Chondrocyte (in vitro differentiated cells): ENCODE results near the gene COPG2. TPM values are rescaled to one million over a fixed set of nuclear protein-coding genes. Genes with fewer than 3 reads are reported as not detected.
"Not testable (repeated sequence)": the region's sequence is repeated elsewhere in the genome, so short reads cannot be mapped to it uniquely, and the experiment has no call there.

Experiments
- DNase-seq: peaks from one replicate; pipeline ENCODE4 v3.0.0; 2021; ENCODE audit warnings: mixed read lengths, low spot score
- H3K27ac Mint-ChIP-seq: one replicate; pipeline ENCODE4 v1.8.0; 2021; ENCODE audit warnings: mild to moderate bottlenecking, moderate library complexity, mixed read lengths; ENCODE audit not compliant: unreplicated experiment
- H3K27me3 Mint-ChIP-seq: 2 replicates; pipeline ENCODE4 v1.8.0; 2021; ENCODE audit warnings: low read depth, mixed read lengths
- H3K36me3 Mint-ChIP-seq: 2 replicates; pipeline ENCODE4 v1.8.0; 2021; ENCODE audit warnings: low read depth, mixed read lengths
- H3K4me1 Mint-ChIP-seq: 2 replicates; pipeline ENCODE4 v1.8.0; 2021; ENCODE audit warnings: low read depth, mild to moderate bottlenecking, mixed read lengths
- H3K4me3 Mint-ChIP-seq: one replicate; pipeline ENCODE4 v1.8.0; 2021; ENCODE audit warnings: mild to moderate bottlenecking, moderate library complexity, mixed read lengths; ENCODE audit not compliant: unreplicated experiment
- H3K9me3 Mint-ChIP-seq: 2 replicates; pipeline ENCODE4 v1.8.0; 2021; ENCODE audit warnings: low read depth, mixed read lengths
- CTCF ChIP-seq: fragments of 200-600 bp; sonication (generic); IDR thresholded peaks from 2 replicates; pipeline ENCODE4 v1.5.0; 2021; ENCODE audit warnings: antibody characterized with exemption, mild to moderate bottlenecking, moderate library complexity
- total RNA-seq: library from RNA; stranded (reverse); gene quantifications from 3 replicates; pipeline ENCODE4 v1.2.1, GENCODE V29; 2021

Gene COPG2
- total RNA-seq, 1 donor from 2014 or later = 24.1 TPM

DNA sequence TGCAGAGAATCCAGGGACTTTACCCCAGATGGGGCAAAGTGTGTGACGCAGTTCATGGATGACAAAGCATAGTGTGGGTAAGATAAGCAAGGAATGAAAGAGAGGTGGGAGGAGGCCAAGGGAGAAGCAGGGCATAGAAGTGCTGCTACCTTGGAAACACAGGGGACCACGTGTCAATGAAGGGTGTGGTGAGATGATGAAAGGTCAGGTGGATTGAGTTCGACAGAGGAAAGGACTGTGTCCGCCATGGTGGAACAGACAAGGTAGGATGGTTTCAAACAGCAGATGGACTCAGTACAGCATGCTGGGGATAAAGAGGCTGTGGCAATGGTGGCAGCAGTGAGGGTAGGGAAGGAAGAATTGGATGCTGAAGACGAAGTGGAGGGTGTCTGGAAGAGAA is 143.9 kb downstream of the COPG2 start:
- Mint-ChIP-seq H3K4me3 (no peak overlapping the region), H3K27me3 (no peaks in the 10 kb centered on the region), H3K36me3 (peaks cover 10% of the 10 kb centered on the region), H3K9me3 (no peaks in the 10 kb centered on the region), H3K27ac (no peak overlapping the region), H3K4me1 (no peaks in the 10 kb centered on the region)
- no peak for TF ChIP-seq CTCF
- DNase-seq = no peak

DNA sequence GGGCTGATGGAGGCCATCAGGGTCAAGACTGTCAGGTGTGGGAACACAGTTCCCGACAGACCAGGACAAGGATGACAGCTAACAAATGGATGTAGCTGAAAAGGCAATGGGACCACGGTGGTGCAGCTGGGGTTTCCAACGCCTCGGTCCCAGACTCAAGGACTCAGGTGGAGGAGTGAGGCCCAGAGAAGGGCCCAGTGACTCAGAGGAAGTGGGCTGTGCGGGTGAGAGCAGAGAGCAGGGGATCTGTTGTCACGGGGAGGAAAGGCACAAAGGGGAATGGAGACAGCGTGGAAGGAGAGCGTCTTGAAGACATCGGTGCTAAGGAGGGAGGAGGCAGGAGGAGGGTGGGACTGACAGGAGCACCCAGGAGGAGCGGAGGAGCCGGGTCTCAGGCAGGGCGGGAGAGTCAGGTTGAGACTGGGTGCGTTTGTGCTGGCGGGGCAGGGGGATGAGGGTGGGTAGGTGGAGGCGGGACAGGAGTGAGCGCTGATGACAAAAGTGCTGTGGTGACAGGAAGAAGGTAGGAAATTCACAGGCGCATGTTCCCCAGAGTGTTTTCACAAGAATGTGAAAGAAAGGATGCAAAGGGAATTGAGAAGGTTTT is 144.9 kb downstream of the COPG2 start:
- not testable (repeated sequence) for H3K9me3 Mint-ChIP-seq, H3K27me3 Mint-ChIP-seq, H3K4me1 Mint-ChIP-seq, DNase-seq, H3K27ac Mint-ChIP-seq, H3K36me3 Mint-ChIP-seq, H3K4me3 Mint-ChIP-seq

DNA sequence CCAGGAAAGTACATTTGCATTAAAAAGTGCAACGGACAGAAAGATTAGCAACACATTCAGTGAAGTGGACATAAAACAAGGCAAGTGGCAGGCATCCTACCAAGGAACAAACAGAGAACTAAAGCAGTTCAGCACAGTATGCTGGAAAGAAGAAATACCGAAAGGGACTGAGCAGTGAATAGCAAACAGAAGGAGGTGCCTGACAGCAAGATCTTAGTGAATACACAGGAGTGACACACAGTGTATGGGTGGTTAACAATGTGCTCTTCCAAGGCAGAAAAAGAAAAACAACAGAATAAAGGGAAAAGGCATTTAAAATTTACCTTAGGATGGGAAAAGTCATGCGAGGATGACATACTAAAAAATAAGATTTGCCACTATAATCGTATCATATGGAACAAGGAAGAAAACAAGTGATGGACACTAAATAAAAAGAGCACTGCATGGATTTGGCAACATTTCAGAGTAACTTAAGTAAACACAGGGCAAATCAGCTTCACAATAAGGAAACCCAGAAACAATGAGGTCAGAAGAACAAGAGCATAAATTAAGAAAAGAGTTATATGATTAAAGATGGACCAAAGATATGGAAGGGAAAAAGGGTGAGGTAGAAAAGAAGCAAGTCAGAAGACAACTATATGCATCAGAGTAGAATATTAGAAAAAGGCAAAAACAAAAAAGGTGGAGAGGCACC is 147.1 kb downstream of the COPG2 start:
- H3K36me3 Mint-ChIP-seq = no peaks in the 10 kb centered on the region
- no peaks in the 10 kb centered on the region for H3K4me1 Mint-ChIP-seq
- no peak overlapping the region for H3K27ac Mint-ChIP-seq
- DNase-seq = no peak
- no peaks in the 10 kb centered on the region for H3K9me3 Mint-ChIP-seq
- H3K4me3 Mint-ChIP-seq = no peak overlapping the region
- TF ChIP-seq CTCF = no peak
- no peaks in the 10 kb centered on the region for H3K27me3 Mint-ChIP-seq

GRCh38 chr7:130515315-130516040 is 153.1 kb downstream of the COPG2 start:
- no peaks in the 10 kb centered on the region for H3K27me3 Mint-ChIP-seq
- H3K27ac Mint-ChIP-seq = no peak overlapping the region
- TF ChIP-seq CTCF = no peak
- DNase-seq = no peak
- H3K36me3 Mint-ChIP-seq = no peaks in the 10 kb centered on the region
- no peaks in the 10 kb centered on the region for H3K9me3 Mint-ChIP-seq
- no peaks in the 10 kb centered on the region for H3K4me1 Mint-ChIP-seq
- no peak overlapping the region for H3K4me3 Mint-ChIP-seq

DNA sequence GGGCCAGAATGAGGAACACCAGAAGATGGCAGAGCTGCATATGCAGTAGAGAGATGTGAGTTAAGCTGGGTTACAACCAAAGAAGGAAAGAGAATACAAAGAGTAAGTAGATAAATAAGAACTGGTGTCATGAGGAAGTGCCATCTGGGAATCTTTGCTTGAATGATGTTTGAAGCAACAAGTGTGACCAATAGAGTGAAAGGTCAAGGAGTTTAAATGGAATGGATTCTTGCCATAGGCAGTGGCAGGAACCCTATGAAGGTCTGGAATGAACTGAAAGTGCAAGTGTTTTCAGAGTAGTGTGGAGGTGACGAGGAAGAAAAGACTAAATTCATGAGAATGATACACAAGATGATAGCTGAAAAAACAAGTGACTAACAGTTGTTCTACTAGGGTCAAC is 155.1 kb downstream of the COPG2 start:
- DNase-seq = no peak
- Mint-ChIP-seq H3K9me3 (no peaks in the 10 kb centered on the region), H3K36me3 (peaks cover 3% of the 10 kb centered on the region), H3K27ac (no peak overlapping the region), H3K4me3 (no peak overlapping the region), H3K27me3 (no peaks in the 10 kb centered on the region), H3K4me1 (no peaks in the 10 kb centered on the region)
- no peak for TF ChIP-seq CTCF

DNA sequence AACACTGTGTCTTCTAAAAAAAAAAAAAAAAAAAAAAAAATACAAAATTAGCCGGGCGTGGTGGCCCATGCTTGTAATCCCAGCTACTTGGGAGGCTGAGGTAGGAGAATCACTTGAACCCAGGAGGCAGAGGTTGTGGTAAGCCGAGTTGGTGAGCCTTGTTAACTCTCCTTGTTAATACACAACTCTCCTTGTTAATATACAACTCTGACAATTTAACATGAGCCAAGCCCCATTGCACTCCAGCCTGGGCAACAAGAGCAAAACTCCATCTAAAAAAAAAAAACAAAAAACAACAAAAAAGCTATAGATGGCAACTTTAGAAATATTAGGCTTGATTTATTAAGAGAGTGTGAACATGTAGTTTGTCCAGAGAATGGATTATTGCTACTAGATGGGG is 156.5 kb downstream of the COPG2 start:
- not testable (repeated sequence) for H3K4me1 Mint-ChIP-seq, H3K4me3 Mint-ChIP-seq, H3K27ac Mint-ChIP-seq, H3K9me3 Mint-ChIP-seq, H3K27me3 Mint-ChIP-seq, DNase-seq
- H3K36me3 Mint-ChIP-seq = peaks cover 11% of the 10 kb centered on the region
